Activated CD4-positive, alpha-beta T cell treated with anti-CD3 and anti-CD28 coated beads, Interleukin-2, amount 10 ng/mL, durations not matched to agents 24 days and 14 days (primary cell): ENCODE results near the gene GMDS. TPM values are rescaled to one million over a fixed set of nuclear protein-coding genes. Genes with fewer than 3 reads are reported as not detected.

ENCODE experiments used
- DNase-seq: peaks from one replicate; pipeline ENCODE4 v3.0.0; 2022
- H3K27ac Mint-ChIP-seq: one replicate; pipeline ENCODE4 v1.8.0; 2022; ENCODE audit warnings: mild to moderate bottlenecking, mixed read lengths
- H3K27me3 Mint-ChIP-seq: one replicate; pipeline ENCODE4 v1.8.0; 2022; ENCODE audit warnings: mixed read lengths
- H3K36me3 Mint-ChIP-seq: one replicate; pipeline ENCODE4 v1.8.0; 2022; ENCODE audit warnings: low read depth, mild to moderate bottlenecking, mixed read lengths
- H3K4me1 Mint-ChIP-seq: one replicate; pipeline ENCODE4 v1.8.0; 2021; ENCODE audit warnings: mixed read lengths
- H3K4me3 Mint-ChIP-seq: one replicate; pipeline ENCODE4 v1.8.0; 2022; ENCODE audit warnings: mild to moderate bottlenecking, moderate library complexity, mixed read lengths
- H3K9me3 Mint-ChIP-seq: one replicate; pipeline ENCODE4 v1.8.0; 2021; ENCODE audit warnings: mixed read lengths
- intact Hi-C: fragments of 100-400 bp; cut with micrococcal nuclease; formaldehyde crosslinking; loops from one replicate; pipeline ENCODE4 v1.15.1; 2023
- total RNA-seq: library from RNA; stranded (reverse); gene quantifications from 2 replicates; pipeline ENCODE4 v1.2.3, GENCODE V29; 2022

GMDS gene
- total RNA-seq, 1 donor from 2014 or later: 47.4 TPM

GRCh38 chr6:2103765-2104523 is 141.5 kb downstream of the GMDS start:
- intact Hi-C loops: loop anchor here (2.0 to 10.0 kb wide), 2 partner anchors 209 to 499 kb away; no protein-coding TSS in a partner anchor
- no peak for DNase-seq
- no peaks in the 10 kb centered on the region for H3K9me3 Mint-ChIP-seq
- H3K4me1 Mint-ChIP-seq: peaks cover 3% of the 10 kb centered on the region
- no peak overlapping the region for H3K4me3 Mint-ChIP-seq
- no peak overlapping the region for H3K27ac Mint-ChIP-seq
- H3K27me3 Mint-ChIP-seq: no peaks in the 10 kb centered on the region
- no peaks in the 10 kb centered on the region for H3K36me3 Mint-ChIP-seq

GRCh38 chr6:2102966-2103365 is 142.4 kb downstream of the GMDS start:
- no peaks in the 10 kb centered on the region for H3K36me3 Mint-ChIP-seq
- H3K9me3 Mint-ChIP-seq: no peaks in the 10 kb centered on the region
- peaks cover 3% of the 10 kb centered on the region for H3K4me1 Mint-ChIP-seq
- H3K4me3 Mint-ChIP-seq: no peak overlapping the region
- H3K27ac Mint-ChIP-seq: no peak overlapping the region
- intact Hi-C loops: loop anchor here (10.0 kb wide), 1 partner anchor 208 kb away; no protein-coding TSS in a partner anchor
- H3K27me3 Mint-ChIP-seq: no peaks in the 10 kb centered on the region
- no peak for DNase-seq

GRCh38 chr6:2102316-2102883 is 143.0 kb downstream of the GMDS start:
- H3K36me3 Mint-ChIP-seq: no peaks in the 10 kb centered on the region
- no peak overlapping the region for H3K27ac Mint-ChIP-seq
- intact Hi-C loops: loop anchor here (10.0 kb wide), 1 partner anchor 208 kb away; no protein-coding TSS in a partner anchor
- no peak for DNase-seq
- H3K4me3 Mint-ChIP-seq: no peak overlapping the region
- H3K27me3 Mint-ChIP-seq: no peaks in the 10 kb centered on the region
- no peaks in the 10 kb centered on the region for H3K9me3 Mint-ChIP-seq
- H3K4me1 Mint-ChIP-seq: peaks cover 3% of the 10 kb centered on the region

- Mint-ChIP-seq H3K36me3 (no peaks in the 10 kb centered on the region), H3K9me3 (no peaks in the 10 kb centered on the region), H3K27me3 (no peaks in the 10 kb centered on the region), H3K4me3 (no peak overlapping the region), H3K27ac (no peak overlapping the region), H3K4me1 (peaks cover 3% of the 10 kb centered on the region)
- no peak for DNase-seq
- intact Hi-C loops: loop anchor here (10.0 kb wide), 1 partner anchor 206 kb away; no protein-coding TSS in a partner anchor
Measured at GRCh38 chr6:2101213-2101612, 144.2 kb downstream of the GMDS start.

GRCh38 chr6:2099870-2100269 is 145.5 kb downstream of the GMDS start:
- Mint-ChIP-seq H3K9me3 (no peaks in the 10 kb centered on the region), H3K27me3 (peaks cover 3% of the 10 kb centered on the region), H3K4me3 (no peak overlapping the region), H3K36me3 (no peaks in the 10 kb centered on the region), H3K27ac (no peak overlapping the region), H3K4me1 (peaks cover 3% of the 10 kb centered on the region)
- DNase-seq: no peak
- intact Hi-C loops: loop anchor here (10.0 kb wide), 1 partner anchor 205 kb away; no protein-coding TSS in a partner anchor

- Mint-ChIP-seq H3K4me1 (no peaks in the 10 kb centered on the region), H3K4me3 (no peak overlapping the region), H3K36me3 (no peaks in the 10 kb centered on the region), H3K9me3 (no peaks in the 10 kb centered on the region), H3K27ac (no peak overlapping the region), H3K27me3 (peaks cover 3% of the 10 kb centered on the region)
- no peak for DNase-seq
- intact Hi-C loops: no loop called here
Measured at GRCh38 chr6:2097464-2097863, 147.9 kb downstream of the GMDS start.

- H3K27ac Mint-ChIP-seq: no peak overlapping the region
- intact Hi-C loops: no loop called here
- no peak overlapping the region for H3K4me3 Mint-ChIP-seq
- H3K9me3 Mint-ChIP-seq: no peaks in the 10 kb centered on the region
- no peaks in the 10 kb centered on the region for H3K36me3 Mint-ChIP-seq
- H3K27me3 Mint-ChIP-seq: peaks cover 3% of the 10 kb centered on the region
- no peak for DNase-seq
- peaks cover 2% of the 10 kb centered on the region for H3K4me1 Mint-ChIP-seq
Measured at GRCh38 chr6:2094642-2095041, 150.8 kb downstream of the GMDS start.

- Mint-ChIP-seq H3K4me3 (no peak overlapping the region), H3K9me3 (no peaks in the 10 kb centered on the region), H3K27me3 (peaks cover 10% of the 10 kb centered on the region), H3K36me3 (peaks cover 10% of the 10 kb centered on the region), H3K27ac (no peak overlapping the region), H3K4me1 (peaks cover 12% of the 10 kb centered on the region)
- intact Hi-C loops: no loop called here
- no peak for DNase-seq
Measured at GRCh38 chr6:2086326-2086965, 159.0 kb downstream of the GMDS start.

GRCh38 chr6:2085657-2086056 is 159.7 kb downstream of the GMDS start:
- Mint-ChIP-seq H3K4me1 (peaks cover 17% of the 10 kb centered on the region), H3K4me3 (no peak overlapping the region), H3K27me3 (peaks cover 10% of the 10 kb centered on the region), H3K36me3 (peaks cover 10% of the 10 kb centered on the region), H3K9me3 (no peaks in the 10 kb centered on the region), H3K27ac (no peak overlapping the region)
- no peak for DNase-seq
- intact Hi-C loops: no loop called here

- Mint-ChIP-seq H3K9me3 (peaks cover 20% of the 10 kb centered on the region), H3K27me3 (peaks cover 14% of the 10 kb centered on the region), H3K4me3 (peak overlapping the region; percentile 3), H3K4me1 (peaks cover 33% of the 10 kb centered on the region), H3K36me3 (peaks cover 16% of the 10 kb centered on the region), H3K27ac (peak overlapping the region; percentile 35)
- DNase-seq: peak; percentile 79
- intact Hi-C loops: loop anchor here (1.0 kb wide), 2 partner anchors 46 to 48 kb away; no protein-coding TSS in a partner anchor
Measured at GRCh38 chr6:2081155-2082138, 164.0 kb downstream of the GMDS start.

- no peak for DNase-seq
- no peak overlapping the region for H3K4me3 Mint-ChIP-seq
- H3K9me3 Mint-ChIP-seq: peaks cover 23% of the 10 kb centered on the region
- H3K36me3 Mint-ChIP-seq: peaks cover 16% of the 10 kb centered on the region
- H3K27me3 Mint-ChIP-seq: peaks cover 10% of the 10 kb centered on the region
- intact Hi-C loops: loop anchor here (1.0 kb wide), 1 partner anchor 32 kb away; no protein-coding TSS in a partner anchor
- peaks cover 33% of the 10 kb centered on the region for H3K4me1 Mint-ChIP-seq
- H3K27ac Mint-ChIP-seq: no peak overlapping the region
Measured at GRCh38 chr6:2078888-2079287, 166.5 kb downstream of the GMDS start.

GRCh38 chr6:2077826-2078225 is 167.6 kb downstream of the GMDS start:
- peaks cover 13% of the 10 kb centered on the region for H3K36me3 Mint-ChIP-seq
- peaks cover 31% of the 10 kb centered on the region for H3K4me1 Mint-ChIP-seq
- intact Hi-C loops: no loop called here

GRCh38 chr6:2073476-2073875 is 171.9 kb downstream of the GMDS start:
- Mint-ChIP-seq H3K4me1 (peaks cover 3% of the 10 kb centered on the region), H3K27me3 (peaks cover 5% of the 10 kb centered on the region), H3K9me3 (peaks cover 26% of the 10 kb centered on the region), H3K4me3 (no peak overlapping the region), H3K27ac (no peak overlapping the region), H3K36me3 (peaks cover 3% of the 10 kb centered on the region)
- intact Hi-C loops: no loop called here
- DNase-seq: no peak

More at GRCh38 chr6:2077826-2078225, 167.6 kb downstream of the GMDS start:
- no peak overlapping the region for H3K4me3 Mint-ChIP-seq
- peaks cover 23% of the 10 kb centered on the region for H3K9me3 Mint-ChIP-seq
- no peak for DNase-seq
- H3K27me3 Mint-ChIP-seq: peaks cover 5% of the 10 kb centered on the region
- H3K27ac Mint-ChIP-seq: no peak overlapping the region
